Stimulated activated CD4-positive, alpha-beta T cell treated with anti-CD3 and anti-CD28 coated beads, TNF-alpha, amount 100 ng/mL, for 24 hours (primary cell): ENCODE measurements around the gene ARHGAP45.
A peak's percentile ranks its signal among the peaks of the same experiment; 100 is the strongest.
"Not testable (repeated sequence)": the region's sequence is repeated elsewhere in the genome, so short reads cannot be mapped to it uniquely, and the experiment has no call there.

ENCODE experiments used
- DNase-seq, 3 experiments: peaks; one replicate each; pipeline ENCODE4 v3.0.0-alpha.2; 2020; ENCODE audit warnings: low read depth in 3 of 3

ARHGAP45 gene

GRCh38 chr19:1066748-1067340 lies at the start of gene ARHGAP45:
ARHGAP45 (plus strand) TSS chr19:1067167; CDS start chr19:1067406, 239 bp downstream.
- peak; percentile 49 to 84 (median 62) for DNase-seq

- no peak for DNase-seq
Observed at GRCh38 chr19:1017906-1018305, 49.1 kb upstream of the ARHGAP45 start.

GRCh38 chr19:1018393-1018792 lies 48.6 kb upstream of the ARHGAP45 start:
- no peak for DNase-seq

- no peak for DNase-seq
Observed at GRCh38 chr19:1018932-1019615, 47.9 kb upstream of the ARHGAP45 start.

- no peak for DNase-seq
Observed at GRCh38 chr19:1019616-1019961, 47.4 kb upstream of the ARHGAP45 start.

- DNase-seq: no peak
Observed at GRCh38 chr19:1019980-1020867, 46.7 kb upstream of the ARHGAP45 start.

- DNase-seq: peak; percentile 92 to 97 (median 93)
Observed at GRCh38 chr19:1020868-1021425, 46.0 kb upstream of the ARHGAP45 start, which contains the start of gene TMEM259. TMEM259 (minus strand) TSS chr19:1021123; CDS start chr19:1020996, 127 bp downstream.

- not testable (repeated sequence) for DNase-seq
Observed at GRCh38 chr19:1023883-1024188, 43.1 kb upstream of the ARHGAP45 start.

GRCh38 chr19:1025080-1025479 lies 41.9 kb upstream of the ARHGAP45 start:
- DNase-seq: not testable (repeated sequence)

GRCh38 chr19:1025960-1026782 lies 40.8 kb upstream of the ARHGAP45 start, which contains the start of gene CNN2:
CNN2 (plus strand) TSS chr19:1026608; CDS start chr19:1026662, 54 bp downstream.
- peak in 1 of 3 experiments; percentile 72 for DNase-seq

- DNase-seq: no peak
Observed at GRCh38 chr19:1026783-1027649, 40.0 kb upstream of the ARHGAP45 start.

GRCh38 chr19:1027650-1028061 lies 39.3 kb upstream of the ARHGAP45 start:
- no peak for DNase-seq

- peak in 1 of 3 experiments; percentile 52 for DNase-seq
Observed at GRCh38 chr19:1028062-1028926, 38.7 kb upstream of the ARHGAP45 start.

GRCh38 chr19:1032264-1032867 lies 34.6 kb upstream of the ARHGAP45 start:
- DNase-seq: no peak

GRCh38 chr19:1035998-1036621 lies 30.9 kb upstream of the ARHGAP45 start:
- no peak for DNase-seq

GRCh38 chr19:1037621-1038064 lies 29.3 kb upstream of the ARHGAP45 start:
- DNase-seq: no peak

GRCh38 chr19:1038978-1039645 lies 27.9 kb upstream of the ARHGAP45 start:
- no peak for DNase-seq
